Stimulated activated CD8-positive, alpha-beta memory T cell treated with anti-CD3 and anti-CD28 coated beads, Interleukin-2, amount 100 ng/mL, for 1 hour (primary cell): Measurements from ENCODE around the gene AGO4.
"Not testable (repeated sequence)": the region's sequence is repeated elsewhere in the genome, so short reads cannot be mapped to it uniquely, and the experiment has no call there.

Source experiments
- DNase-seq, 2 donors: peaks; one replicate each; pipeline ENCODE4 v3.0.0-alpha.2; 2020; ENCODE audit warnings: low read depth in 2 of 2

The AGO4 gene

GRCh38 chr1:35807614-35808449 lies at the start of gene AGO4:
Gene AGO4 (plus strand): TSS chr1:35808016. CDS start chr1:35808417, 401 bp downstream.
- no peak for DNase-seq

- DNase-seq = no peak
Observed at GRCh38 chr1:35762141-35762540, 45.7 kb upstream of the AGO4 start.

GRCh38 chr1:35763201-35763600 lies 44.6 kb upstream of the AGO4 start:
- no peak for DNase-seq

GRCh38 chr1:35764283-35764682 lies 43.5 kb upstream of the AGO4 start:
- DNase-seq = no peak

GRCh38 chr1:35768350-35769187 lies 39.2 kb upstream of the AGO4 start:
- no peak for DNase-seq

- DNase-seq = peak; percentile 59 to 67
Observed at GRCh38 chr1:35769188-35769758, 38.5 kb upstream of the AGO4 start.

- DNase-seq = no peak
Observed at GRCh38 chr1:35773711-35774110, 34.1 kb upstream of the AGO4 start.

- not testable (repeated sequence) for DNase-seq
Observed at GRCh38 chr1:35776172-35776571, 31.6 kb upstream of the AGO4 start.

GRCh38 chr1:35777109-35777508 lies 30.7 kb upstream of the AGO4 start:
- no peak for DNase-seq

GRCh38 chr1:35783055-35783583 lies 24.7 kb upstream of the AGO4 start:
- no peak for DNase-seq

GRCh38 chr1:35784364-35784763 lies 23.5 kb upstream of the AGO4 start:
- DNase-seq = not testable (repeated sequence)

GRCh38 chr1:35788139-35788538 lies 19.7 kb upstream of the AGO4 start:
- DNase-seq = no peak

GRCh38 chr1:35790670-35791069 lies 17.1 kb upstream of the AGO4 start:
- DNase-seq = no peak

- no peak for DNase-seq
Observed at GRCh38 chr1:35795295-35795694, 12.5 kb upstream of the AGO4 start.

GRCh38 chr1:35797380-35797779 lies 10.4 kb upstream of the AGO4 start:
- no peak for DNase-seq

GRCh38 chr1:35798019-35798418 lies 9.8 kb upstream of the AGO4 start:
- not testable (repeated sequence) for DNase-seq

- not testable (repeated sequence) for DNase-seq
Observed at GRCh38 chr1:35800167-35800887, 7.5 kb upstream of the AGO4 start.

- no peak for DNase-seq
Observed at GRCh38 chr1:35808450-35809113, 766 bp downstream of the AGO4 start.

- DNase-seq = no peak
Observed at GRCh38 chr1:35809114-35810095, 1.6 kb downstream of the AGO4 start.
